GM19043 (cell line): ENCODE data around the gene PKD2.
"Not testable (repeated sequence)": the region's sequence is repeated elsewhere in the genome, so short reads cannot be mapped to it uniquely, and the experiment has no call there.

Experiments used
- ATAC-seq: cut with Tn5 transposase; IDR thresholded peaks from one replicate; pipeline ENCODE4 v1.9.1; 2021; ENCODE audit warnings: low read depth; ENCODE audit not compliant: unreplicated experiment

The PKD2 gene

DNA sequence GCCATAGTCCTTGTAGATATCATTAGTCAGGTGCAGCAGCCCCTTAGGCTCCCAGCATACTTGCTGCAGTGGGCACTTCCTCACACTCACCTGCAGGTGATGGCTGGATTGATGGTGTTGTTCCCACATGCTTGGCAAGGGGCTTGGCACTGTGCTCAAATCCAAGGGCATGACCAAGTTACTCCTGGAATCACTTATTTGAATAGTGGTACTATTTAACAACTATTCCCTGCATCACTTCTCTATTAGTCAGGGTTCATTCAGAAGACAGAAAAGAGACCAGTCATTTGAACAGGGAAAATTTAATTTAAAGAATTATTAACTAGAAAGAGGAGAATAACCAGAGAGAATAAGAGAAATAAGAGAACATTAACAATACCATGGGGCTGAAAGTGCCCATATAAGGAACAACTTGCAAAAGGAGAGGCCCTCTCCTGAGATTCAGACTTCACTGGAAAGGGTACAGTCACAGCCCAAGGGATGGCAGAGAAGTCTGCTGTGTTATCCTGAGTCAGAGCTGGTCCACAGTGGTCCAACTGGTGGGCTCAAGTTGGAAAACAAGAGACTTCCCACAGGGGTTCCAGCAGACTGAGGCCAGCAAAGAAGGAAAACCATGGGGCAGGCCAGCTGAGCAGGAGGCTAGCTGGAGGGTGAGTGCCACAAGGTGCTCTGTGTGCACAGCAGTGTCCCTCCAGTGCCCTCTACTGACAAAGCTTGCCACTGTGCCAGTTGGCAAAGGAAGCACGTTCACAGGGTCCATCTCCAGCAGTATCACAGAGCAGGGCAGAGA lies 22.1 kb upstream of the PKD2 start:
- peak; percentile 87 for ATAC-seq

DNA sequence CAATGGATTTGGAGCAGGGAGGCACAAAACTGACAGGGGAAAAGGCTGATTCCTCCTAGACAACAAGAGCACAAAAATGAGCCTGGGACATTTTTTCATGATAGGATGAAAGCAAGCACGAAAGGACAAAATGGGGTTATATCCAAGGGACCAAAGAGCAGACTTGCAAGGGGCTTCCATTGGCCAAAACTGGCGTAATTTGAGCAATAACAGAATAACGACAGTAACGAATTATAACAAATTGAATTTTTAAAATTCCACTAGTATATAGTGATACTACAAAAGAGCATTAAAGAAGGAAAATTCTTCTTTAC lies 21.6 kb upstream of the PKD2 start:
- no peak for ATAC-seq

DNA sequence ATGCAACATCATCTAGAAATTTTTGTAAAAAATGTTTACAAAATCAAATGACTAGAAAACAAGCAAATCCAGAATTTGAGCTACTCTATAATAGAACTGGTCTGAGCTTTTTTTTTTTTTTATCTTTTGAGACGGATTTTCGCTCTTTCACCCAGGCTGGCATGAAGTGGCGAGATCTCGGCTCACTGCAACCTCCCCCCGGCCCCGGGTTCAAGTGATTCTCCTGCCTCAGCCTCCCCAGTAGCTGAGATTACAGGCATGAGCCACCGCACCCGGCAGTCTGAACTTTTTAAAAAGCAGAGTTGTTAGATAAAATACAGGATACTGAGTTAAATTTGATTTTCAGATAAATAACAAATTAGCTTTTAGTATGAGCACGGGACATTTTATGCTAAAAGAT lies 20.9 kb upstream of the PKD2 start:
- ATAC-seq, result no peak

DNA sequence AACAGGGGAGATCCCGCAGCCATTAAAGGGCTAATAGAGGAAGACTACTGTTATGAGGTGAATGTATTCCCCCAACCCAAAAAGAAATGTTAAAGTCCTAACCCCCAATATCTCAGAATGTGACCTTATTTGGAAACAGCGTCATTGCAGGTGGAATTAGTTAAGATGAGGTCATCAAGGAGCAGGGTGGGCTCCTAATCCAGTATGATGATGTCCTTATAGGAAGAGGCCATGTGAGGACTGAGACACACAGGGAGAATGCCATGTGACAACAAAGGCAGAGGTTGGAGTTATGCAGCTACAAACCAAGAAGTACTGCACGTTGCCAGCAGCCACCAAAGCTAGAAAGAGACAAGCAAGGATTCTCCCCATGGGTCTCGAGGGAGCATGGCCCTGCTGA lies 17.7 kb upstream of the PKD2 start:
- no peak for ATAC-seq

DNA sequence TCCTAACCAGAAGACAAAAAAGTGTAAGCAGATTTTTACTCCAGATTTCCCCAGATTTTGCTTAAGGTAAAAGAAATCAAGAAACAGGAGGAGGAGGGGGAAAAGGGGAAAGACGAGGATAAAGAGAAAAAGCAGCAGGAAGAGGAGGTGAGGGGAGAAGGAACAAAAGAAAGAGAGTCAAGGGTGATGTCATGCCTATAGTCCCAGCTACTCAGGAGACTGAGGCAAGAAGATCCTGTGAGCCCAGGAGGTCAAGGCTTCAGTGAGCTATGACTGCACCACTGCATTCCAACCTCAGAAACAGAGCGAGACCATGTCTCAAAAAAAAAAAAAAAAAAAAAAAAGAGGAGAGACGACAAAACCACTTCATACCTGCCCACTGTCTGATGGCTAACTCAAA lies 12.0 kb upstream of the PKD2 start:
- no peak for ATAC-seq

DNA sequence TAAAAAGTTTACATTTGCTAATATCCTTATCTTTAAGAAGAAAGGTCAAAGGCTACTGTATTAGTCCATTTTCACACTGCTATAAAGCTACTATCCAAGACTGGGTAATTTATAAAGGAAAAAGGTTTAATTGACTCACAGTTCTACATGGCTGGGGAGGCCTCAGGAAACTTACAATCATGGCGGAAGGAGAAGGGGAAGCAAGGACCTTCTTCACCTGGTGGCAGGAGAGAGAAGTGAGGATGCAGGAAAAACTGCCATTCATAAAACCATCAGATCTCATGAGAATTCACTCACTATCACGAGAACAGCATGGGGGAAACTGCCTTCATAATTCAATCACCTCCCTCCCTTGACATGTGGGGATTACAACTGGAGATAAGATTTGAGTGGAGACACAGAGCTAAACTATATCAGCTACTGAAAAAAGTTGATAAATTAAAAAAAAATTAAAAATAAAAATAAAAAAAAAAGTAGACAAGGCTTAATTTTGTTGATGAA lies 8.2 kb upstream of the PKD2 start:
- not testable (repeated sequence) for ATAC-seq

DNA sequence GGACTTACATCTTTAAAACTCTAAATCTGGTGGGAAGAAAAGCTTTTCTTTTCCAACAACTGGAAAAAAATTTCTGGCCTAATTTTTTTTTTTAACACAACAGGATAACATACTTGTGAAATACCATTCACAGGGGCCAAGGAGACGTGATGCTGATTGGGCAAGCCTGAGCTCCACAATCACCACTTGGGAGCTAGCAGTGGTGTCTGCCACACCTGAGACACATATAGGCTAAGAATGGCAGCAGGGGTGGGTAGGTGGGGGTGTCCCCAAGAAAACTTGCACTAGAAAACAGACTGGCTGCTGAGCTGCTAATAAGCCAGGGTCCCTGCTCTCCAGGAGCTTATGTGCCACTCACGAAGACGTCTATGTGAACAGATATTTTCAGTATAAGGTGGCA lies 5.6 kb upstream of the PKD2 start:
- no peak for ATAC-seq

DNA sequence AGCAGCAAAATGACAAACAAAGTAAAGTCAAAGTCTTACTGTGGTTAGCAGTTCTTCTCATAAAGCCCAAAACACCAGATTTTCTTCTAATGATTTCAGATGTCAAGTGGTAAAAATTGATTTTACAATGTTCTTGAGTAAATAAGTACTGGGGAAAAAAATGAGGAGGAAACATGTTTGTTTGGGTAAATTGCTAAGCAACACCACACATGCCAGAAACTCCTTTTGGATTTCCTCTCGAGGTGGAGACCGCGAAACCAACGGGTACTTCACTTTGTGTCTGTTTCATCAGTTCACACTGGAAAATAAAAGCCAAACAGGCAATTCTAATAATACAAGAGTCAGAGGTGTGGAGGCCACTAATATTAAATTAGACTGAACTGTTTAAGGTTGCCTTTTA lies 4.6 kb upstream of the PKD2 start:
- no peak for ATAC-seq

DNA sequence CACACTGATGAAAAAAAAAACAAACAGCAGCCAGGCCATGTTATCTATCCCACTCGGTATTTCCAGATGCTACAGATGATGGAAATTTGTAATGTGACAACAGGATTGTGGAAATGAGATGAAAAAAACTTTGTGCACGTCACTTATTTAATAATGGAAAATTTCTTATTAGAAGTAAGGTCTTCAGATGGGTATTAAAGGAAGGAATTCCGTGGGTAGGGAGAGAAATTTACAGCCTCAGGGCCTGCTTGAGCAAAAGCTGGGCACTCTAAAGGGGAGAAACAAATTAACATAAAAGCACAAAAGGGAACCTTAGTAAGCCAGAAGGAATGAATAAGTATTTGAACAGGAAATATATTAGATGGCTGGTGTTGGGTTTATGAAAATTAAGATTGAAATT lies 4.2 kb upstream of the PKD2 start:
- ATAC-seq, result no peak

DNA sequence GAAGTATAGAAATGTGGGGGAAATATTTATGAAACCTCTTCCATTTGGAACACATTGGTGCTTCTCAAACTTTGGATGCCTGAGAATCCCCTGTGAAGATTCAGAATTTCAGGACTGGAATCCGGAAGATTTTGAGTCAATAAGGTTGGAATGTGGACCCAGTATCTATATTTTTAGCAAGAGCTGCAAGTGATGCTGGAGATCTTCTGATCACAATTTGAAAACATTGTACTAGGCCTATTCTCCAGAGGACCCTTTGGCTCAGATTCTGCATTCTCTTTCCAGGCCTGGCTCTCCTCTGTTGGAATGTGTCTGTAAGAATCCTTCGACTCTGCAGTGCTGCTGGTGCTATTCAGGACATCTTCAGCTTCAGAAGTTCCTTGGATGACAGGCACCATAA lies 2.4 kb upstream of the PKD2 start:
- no peak for ATAC-seq

DNA sequence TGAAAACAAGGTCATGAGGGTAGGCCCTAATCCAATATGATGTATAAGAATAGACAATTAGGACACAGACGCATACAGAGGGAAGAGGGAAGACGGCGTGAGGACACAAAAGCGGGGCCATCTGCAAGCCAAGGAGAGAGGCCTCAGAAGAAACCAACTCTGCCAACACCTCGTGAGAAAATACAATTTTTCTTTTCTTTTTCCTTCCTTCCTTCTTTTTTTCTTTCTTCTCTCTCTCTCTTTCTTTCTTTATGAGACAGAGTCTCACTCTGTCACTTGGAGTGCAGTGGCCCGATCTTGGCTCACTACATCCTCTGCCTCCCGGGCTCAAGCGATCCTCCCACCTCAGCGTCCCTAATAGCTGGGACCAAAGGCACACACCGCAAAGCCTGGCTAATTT lies 1.5 kb upstream of the PKD2 start:
- no peak for ATAC-seq

DNA sequence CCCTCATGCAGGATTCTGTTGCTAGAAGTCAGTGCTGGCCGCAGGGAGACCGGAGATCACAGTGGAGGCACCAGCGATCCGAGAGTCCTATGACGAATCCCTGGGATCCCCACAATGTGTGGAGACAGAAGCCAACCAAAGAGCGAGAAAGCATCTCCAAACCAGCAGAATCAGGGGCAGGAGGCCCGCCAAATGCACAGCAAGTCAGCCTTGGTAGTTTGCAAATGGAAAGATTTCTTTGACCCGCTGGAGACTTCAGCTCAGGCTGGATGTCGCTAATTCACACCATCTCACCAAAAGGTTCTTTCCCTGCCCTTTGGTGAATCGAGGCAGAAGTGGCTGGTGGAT lies 505 bp upstream of the PKD2 start:
- no peak for ATAC-seq

DNA sequence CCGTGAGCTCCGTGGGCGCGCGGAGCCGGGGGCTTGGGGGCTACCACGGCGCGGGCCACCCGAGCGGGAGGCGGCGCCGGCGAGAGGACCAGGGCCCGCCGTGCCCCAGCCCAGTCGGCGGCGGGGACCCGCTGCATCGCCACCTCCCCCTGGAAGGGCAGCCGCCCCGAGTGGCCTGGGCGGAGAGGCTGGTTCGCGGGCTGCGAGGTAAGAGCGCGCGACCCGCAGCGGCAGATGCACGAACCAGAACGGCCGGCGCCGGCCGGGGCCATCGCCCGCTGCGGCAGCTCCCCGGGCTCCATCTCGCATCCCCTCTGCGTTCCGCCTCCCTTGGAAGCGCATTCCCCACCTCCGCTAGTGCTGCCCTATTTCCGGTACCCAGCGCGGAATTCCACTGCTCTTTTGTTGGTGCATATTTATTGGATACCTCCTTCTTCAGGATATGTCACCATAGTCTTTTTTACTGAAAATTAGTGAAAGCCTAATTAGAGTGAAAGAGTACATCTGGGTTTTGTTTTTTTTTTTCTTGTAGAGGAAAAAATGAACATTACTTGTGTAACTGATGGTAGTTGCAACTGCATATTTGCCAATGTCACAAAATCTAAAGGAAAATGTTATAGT lies 797 bp downstream of the PKD2 start:
- peak; percentile 24 for ATAC-seq

DNA sequence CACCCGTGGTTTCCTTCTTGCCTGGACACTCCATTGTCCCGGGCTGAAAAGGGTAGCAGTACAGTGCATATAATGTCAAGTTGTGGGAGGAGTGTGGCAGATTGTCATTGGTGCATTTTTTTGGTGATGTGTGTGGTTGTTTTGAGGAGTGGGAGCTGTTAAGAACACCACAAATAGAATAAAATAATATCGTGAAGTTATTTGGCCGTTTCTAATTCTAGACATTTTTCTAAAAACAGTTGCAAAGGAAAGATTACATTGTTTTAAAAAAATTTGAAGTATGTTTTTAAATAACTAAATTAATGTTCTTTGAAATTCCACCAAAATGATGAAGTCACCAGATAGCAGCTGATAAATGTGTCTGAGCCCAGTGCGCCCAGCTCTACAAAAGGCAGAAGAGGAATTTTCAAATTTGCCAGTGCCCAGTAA lies 1.3 kb downstream of the PKD2 start:
- no peak for ATAC-seq

DNA sequence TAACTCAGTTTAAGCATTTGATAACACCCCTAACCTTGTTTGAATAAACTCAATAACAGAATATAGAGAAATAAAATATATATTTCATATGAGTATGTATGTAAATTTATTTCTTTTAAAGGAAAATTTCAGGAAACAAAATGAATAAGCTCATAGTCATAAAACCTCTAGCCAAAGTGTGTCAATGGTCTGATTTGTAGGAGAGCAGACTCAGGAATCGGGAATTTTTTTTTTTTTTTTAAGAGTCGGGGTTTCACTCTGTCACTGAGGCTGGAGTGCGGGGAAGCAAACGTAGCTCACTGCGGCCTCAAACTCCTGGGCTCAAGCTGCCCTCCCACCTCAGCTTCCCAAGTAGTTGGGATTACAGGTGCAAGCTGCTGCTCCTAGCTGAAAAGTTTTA lies 2.4 kb downstream of the PKD2 start:
- ATAC-seq, result no peak

DNA sequence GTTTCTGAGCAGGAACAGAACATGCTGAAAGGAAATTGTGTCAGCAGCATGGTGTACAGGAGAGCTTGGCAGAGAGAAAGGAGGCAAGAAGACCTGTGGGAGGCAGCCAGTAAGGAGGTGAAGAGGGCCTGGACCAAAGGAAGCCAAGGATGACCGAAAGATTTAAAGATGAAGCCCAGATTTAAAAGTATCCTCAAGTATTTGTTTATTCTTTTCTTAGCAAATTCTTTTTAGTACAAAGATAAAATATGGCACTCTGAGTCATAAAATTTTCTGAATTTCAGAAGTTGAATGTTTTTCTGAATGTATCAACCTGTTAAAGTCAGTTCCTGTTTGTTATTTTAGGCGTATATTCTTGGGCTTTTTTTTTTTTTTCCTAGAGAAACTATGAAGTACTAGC lies 3.5 kb downstream of the PKD2 start:
- no peak for ATAC-seq

DNA sequence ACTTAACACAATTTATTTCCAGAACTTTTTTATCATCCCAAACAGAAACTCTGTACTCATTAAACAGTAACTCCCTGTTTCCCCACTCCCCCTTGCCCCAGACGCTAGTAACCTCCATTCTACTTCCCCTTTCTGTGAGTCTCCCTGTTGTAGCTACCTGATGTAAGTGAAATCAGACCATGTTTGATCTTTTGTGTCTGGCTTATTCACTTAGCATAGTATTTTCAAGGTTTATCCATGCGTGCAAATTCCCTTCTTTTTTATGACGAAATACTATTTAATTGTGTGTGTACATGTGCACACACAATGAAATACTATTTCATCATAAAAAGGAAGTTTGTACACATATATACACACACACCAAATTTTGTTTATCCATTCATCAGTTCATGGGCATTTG lies 5.2 kb downstream of the PKD2 start:
- ATAC-seq, result peak; percentile 47

DNA sequence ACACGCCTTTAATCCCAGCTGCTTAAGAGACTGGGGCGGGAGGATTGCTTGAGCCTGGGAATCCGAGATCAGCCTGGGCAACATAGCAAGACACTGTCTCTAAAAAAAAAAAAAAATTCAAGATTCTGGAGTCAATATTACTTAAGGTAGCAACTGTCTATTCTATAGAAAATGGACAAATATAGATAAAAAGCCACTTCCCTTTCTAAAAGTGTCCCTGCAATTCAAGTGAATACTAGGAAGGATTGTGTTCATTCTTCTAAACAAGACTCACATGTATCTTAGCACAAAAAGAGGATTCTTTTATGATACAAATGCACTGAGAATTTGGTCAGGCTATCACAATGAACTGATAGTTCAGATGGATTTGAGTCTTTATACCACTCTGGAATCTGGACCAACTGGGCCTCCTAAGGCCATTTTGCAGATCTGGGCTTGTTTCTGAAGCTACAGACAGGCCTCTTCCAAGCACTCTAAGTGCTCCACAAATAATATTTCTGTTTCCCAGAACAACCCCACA lies 7.0 kb downstream of the PKD2 start:
- ATAC-seq, result no peak

DNA sequence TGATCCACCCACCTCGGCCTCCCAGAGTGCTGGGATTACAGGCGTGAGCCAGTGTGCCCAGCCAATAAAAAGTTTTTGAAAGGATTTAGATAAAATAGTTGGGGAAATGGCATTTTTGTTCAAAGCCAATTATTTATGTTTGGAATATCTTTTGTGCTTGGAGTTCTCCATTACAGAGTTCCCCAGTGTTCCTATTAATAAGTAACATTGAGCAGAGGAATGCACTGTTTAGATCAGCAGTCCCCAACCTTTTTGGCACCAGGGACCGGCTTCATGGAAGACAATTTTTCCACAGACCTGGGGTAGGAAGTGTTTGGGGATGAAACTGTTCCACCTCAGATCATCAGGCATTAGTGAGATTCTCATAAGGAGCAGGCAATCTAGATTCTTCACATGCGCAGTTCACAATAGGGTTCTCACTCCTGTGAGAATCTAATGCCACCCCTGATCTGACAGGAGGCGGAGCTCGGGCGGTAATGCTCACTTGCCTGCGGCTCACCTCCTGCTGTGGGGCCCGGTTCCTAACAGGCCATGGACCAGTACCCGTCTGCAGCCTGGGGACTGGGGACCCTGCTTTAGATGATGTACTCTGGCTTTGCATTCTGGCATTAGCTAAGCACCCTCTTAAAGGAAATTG lies 8.3 kb downstream of the PKD2 start:
- ATAC-seq, result no peak

DNA sequence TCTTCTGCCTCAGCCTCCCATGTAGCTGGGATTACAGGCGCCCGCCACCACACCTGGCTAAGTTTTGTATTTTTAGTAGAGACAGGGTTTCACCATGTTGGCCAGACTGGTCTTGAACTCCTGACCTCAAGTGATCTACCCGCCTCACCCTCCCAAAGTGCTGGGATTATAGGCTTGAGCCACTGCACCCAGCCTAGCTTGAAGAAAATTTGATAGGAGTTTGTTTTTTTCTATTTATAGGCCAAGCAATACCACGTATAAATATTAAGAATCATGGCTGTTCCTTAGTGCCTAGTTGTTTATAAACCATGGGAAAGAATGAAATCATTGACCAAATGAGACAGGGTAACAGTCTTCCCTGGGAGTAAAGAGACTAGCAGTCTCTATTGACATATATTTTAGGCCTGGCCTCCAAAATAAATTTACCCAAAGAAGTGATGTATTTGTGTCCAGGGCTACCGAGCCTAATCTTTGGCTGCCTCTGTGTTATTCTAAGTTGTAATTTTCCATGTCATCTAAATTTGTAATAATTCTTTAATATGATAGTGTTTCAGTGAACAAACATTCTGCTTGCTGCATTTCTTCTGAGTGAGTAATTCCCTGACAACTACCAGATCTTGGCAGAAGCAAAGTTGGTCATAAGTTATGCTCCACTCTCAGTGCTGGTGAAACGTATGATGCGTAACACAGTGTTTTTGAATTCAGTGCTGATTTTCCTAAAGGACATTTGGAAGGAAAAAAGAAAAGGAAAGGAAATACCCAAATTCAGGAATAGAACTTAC lies 10.3 kb downstream of the PKD2 start:
- ATAC-seq, result no peak

DNA sequence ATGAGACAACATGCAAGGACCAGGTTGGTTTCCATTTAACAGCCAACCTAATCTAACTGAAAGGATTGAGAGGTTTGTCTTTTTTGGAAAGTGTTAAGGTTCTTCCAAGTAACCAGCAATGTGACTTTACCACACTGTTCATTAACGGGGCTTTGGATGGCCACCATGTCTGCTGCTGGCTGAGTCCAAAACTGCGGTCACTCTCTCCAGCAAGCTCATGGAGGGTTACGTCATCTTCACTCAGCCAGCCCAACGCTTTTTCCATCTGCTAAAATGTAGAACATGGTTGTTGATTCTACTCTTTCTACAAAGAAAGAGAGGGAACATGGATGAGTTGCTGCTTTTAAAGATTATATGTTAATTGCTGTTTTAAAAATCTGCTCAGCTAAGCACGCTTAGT lies 11.0 kb downstream of the PKD2 start:
- ATAC-seq, result no peak
